ENCODE measurements around the gene USP15.
"Not testable (repeated sequence)": the region's sequence is repeated elsewhere in the genome, so short reads cannot be mapped to it uniquely, and the experiment has no call there.

USP15 gene

DNA sequence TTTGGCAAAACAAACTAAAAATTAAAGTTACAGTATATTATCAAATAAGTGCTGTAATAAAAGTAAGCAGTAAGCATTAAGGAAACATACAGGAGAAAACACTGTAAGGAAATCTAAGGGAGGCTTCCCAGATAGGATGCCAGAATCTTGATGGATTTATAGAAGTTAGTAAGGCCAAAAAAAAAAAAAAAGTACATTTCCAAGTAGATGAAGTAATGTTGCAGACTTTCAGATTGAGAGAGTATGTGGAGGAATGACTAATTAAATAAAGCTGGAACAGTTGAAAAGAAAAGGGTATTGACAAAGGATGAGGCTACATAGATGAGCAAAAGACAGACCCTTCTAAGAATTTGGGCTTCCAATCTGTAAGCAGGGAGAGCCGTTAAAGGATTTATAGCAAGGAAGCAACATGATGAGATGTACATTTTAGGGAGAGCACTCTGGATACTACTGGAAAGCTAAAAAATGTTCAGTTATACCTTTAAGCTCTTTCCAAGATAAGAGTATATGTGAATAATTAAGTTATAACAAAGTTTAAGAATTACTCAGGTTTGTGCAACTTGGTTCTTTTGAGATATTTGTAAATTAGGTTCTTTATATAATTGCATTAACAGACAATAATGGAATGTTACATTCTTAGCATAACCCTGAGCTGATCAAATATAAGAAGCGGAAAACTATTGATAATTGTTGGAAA is 119.0 kb downstream of the USP15 start:
- no peak for DNase-seq

DNA sequence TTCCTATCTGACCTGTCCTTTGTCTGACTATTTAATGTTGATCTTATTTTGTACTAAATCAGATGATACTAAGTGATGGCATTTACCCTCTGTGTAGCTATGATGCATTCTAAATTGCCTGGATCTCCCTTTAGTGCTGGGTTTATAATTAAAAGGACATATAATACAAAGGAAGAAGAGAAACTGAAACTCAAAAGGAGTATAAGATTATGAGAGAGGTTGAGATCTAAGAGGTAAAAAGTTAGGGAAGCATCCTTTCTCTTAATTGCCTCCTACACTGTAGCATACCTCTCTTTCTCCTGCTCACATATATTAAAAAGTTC is 119.5 kb downstream of the USP15 start:
- no peak for DNase-seq

GRCh38 chr12:62382526-62382925 is 122.3 kb downstream of the USP15 start:
- DNase-seq = no peak

GRCh38 chr12:62396750-62397149 is 136.5 kb downstream of the USP15 start:
- no peak for DNase-seq

DNA sequence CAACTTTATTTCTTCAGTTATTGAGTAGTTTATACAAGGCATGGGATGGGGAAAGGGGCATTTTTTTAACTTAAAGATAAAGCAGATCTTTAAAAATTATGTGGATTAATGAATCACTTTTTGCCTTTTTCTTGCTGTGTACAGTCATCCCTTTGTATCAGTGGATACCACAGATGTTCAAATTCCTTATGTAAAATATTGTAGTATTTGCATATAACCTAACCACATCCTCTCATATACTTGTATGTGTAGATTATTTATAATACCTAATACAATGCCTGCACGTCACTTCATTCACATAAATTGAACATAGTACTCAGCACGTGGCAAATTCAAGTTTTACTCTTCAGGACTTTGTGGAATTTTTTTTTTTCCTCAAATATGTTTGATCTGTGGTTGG is 139.9 kb downstream of the USP15 start:
- no peak for DNase-seq

- no peak for DNase-seq
These were observed 141.4 kb downstream of the USP15 start for GRCh38 chr12:62401631-62402030.

DNA sequence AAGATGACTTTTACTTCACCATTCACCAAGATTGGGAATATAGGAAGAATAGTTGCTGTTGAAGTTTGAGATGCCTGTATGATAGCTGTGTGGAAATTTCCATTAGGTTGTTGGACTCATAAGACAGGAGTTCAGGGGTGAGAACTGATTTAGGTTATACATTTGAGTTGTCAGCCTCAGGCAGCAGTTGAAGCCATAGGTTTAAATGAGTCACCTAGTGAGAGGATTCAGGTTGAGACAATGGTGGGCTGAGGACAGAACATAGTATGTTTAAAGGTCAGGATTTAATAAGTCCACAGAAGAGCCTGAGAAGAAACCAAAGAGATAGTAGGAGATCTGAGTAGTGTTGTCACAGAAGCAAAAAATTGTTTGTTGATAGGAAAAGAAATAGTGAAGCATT is 142.8 kb downstream of the USP15 start:
- DNase-seq = no peak

DNA sequence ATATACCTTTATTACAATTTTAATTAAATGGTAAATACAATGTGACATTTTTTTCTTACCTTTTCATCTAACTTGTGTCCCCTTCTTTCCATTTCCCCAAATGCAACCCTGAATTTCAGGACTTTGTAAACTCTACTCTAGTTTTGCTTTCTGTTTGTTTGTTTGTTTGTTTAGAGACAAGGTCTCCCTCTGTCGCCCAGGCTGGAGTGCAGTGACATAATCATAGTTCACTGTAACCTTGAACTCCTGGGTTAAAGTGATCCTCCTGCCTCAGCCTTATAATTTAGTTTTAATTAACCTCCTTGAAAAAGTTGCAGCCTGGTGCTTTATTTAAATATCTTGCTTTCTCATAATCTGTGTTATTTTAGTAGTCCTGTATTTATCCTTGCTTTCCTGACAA is 147.4 kb downstream of the USP15 start:
- DNase-seq = no peak

DNA sequence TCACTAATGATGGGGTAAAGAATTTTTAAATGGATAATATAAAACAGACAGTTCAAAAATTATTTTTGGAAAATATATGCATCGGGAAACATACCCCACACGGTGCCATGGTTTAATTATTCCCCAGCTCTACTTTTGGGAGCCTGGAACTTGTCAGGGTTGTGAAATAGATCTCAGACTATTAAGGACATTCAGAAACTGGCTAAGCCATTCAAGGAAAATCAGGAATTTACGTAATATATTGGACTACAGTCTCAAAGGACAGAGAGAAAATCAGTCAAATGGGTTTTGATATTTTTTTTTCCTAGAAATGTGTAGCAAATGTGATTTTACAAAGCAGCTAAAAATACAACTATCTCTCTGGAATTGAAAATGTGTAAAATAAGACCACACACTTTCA is 148.9 kb downstream of the USP15 start:
- no peak for DNase-seq

DNA sequence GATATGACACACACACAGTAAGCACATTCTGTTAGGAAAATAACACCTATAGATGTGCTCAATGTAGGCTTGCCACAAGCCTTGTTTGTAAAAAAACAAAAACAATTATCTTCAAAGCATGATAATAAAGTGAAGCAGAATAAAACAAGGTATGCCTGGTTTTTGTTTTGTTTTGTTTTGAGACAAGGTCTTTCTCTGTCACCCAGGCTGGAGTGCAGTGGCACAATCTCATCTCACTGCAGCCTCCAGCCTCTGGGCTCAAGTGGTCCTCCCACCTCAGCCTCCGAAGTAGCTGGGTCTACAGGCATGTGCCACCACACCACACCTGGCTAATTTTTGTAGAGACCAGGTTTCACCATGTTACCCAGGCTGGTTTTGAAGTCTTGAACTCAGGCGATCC is 154.0 kb downstream of the USP15 start:
- no peak for DNase-seq

DNA sequence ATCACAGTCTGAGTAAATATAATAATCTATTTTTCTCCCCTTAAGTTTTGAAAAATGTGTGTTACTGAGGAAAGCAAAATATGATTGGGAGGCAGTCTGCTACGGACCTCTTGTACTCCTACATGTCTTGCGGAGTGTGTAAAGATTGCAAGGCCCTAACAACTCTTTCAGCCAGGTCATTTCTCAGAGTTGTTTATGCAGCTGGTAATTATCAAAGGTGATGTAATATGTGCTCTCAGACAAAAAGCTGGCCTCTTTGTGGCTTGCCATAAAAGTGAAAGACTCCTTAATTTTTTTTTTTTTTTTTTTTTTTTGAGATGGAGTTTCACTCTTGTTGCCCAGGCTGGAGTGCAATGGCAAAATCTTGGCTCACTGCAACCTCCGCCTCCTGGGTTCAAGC is 165.9 kb downstream of the USP15 start:
- no peak for DNase-seq

GRCh38 chr12:62429457-62429856 is 169.3 kb downstream of the USP15 start:
- DNase-seq = no peak

DNA sequence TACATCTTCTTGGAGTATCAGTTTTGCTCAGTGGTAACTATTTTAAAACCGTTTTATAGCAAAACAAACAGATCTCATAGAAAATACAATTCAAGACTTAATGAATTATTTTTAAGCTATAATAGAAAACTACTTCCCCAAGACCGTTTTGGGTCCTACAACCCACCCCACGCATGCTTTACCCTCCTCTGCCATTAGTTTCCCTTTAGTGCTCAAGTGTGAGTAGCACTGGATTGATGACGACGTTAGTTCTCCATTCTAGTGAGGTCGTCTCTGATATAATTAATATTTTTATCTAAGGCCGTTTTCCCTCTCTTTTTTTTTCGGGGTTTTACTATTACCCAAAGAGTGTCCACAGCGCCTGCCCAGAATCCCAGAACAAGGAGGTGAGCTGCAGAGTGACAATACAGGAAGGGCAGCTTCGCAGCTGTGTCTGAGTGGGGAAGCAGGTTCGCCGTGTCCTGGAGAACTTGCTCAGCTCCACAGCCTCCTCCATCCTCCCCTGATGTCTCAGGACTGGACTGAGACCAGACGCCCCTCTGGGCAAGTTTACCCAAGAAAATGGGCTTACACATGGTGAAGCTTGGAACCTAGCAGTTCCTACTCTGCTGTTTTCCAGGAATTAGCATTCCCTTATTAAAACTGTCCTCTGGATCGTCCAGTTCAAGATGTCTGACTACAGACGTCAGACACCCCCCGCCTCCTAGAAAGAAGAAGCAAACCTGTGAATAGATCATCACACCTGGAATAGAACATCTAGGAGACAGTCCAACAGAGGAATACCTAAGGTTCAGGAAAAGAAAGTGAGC is 174.5 kb downstream of the USP15 start:
- no peak for DNase-seq

- DNase-seq = peak in 3 of 4 experiments; percentile 3 to 20 (median 6)
These were observed 175.3 kb downstream of the USP15 start for GRCh38 chr12:62435303-62436163.

GRCh38 chr12:62436164-62436503 is 175.9 kb downstream of the USP15 start:
- no peak for DNase-seq

DNA sequence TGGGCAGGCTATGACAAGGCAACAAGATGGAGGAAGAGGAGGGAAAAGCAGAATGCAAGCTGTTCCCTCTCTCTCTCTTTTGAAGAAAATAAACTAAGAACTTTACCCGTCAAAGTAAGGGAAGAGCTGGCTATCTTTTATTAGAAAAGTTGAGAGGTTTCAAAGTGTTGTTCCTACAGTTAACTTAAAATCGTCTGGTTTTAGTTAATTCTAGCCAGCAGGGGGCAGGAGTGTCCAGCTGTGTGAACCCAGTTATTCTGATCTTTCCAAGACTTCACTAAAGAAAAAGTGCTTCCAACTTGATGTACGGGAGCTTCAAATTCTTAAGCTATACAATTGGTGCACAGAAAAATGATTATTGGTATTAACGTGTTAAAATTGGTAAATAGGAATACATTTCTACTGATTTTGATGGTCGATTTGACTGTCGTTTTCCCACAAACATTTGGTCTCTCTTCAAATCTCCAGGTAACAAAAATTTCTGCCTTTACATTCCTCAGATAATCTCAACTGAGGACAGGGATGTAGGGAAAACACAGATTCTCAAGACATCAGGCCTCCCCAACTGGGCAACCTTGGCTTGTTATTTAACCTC is 178.0 kb downstream of the USP15 start:
- DNase-seq = peak in 2 of 4 experiments; percentile 6 to 11

DNA sequence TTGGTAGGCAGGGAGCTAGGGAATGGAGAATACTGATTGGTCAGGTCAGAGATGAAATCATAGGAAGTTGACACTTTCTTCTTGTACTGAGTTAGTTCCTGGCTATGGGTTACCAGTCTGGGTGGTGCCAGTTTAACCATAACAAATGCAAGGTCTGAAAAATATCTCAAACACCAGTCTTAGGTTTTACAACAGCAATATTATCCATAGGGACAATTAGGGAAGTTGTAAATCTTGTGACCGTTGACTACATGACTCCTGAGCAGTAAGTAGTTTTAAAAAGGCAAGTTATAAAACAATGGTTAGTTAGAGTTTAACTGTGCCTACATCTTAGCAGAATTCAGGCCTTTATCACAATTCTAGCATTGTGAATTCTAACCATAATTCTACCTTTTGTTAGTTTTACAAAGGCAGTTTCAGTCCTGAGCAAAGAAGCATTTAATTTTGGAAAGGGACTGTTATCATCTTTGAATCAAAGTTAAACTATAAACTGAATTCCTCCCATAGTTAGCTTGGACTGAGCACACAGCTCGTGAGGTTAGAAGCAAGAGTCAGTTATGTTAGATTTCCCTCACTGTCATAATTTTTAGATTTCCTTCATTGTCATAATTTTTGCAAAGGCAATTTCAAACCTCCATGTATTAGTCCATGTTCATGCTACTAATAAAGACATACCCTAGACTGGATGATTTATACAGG is 186.7 kb downstream of the USP15 start:
- DNase-seq = no peak

- DNase-seq = no peak
These were observed 188.2 kb downstream of the USP15 start for GRCh38 chr12:62448436-62448835.

DNA sequence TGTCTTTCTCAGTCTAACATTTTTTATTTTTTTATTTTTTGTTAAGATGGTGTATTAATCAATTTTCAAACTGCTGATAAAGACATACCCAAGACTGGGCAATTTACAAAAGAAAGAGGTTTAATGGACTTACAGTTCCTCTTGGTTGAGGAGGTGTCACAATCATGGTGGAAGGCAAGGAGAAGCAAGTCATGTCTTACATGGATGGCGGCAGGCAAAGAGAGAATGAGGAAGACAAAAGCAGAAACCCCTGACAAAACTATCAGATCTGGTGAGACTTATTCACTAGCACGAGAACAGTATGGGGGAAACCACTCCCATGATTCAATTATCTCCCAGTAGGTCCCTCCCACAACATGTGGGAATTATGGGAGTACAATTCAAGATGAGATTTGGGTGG is 195.2 kb downstream of the USP15 start:
- DNase-seq = not testable (repeated sequence)

DNA sequence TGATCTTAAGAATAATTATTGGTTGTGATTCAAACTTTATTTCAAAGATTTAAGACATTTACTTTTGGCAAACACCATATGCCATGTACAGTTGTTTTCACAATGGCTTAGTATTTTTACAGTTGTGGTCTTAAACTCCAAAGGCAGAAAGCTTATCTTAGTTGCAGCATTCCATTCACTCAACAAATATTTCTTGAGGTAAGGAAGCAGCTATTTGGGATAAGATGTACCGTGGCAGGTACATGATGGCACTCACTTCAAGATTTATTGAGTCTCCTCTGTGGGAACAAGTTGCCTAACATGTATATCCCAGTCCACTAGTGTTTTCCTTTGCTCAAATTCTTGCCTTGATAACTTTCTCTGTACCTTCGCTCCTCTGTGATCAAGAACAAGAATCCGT is 198.4 kb downstream of the USP15 start:
- no peak for DNase-seq

GRCh38 chr12:62459976-62460375 is 199.8 kb downstream of the USP15 start:
- DNase-seq = no peak

DNA sequence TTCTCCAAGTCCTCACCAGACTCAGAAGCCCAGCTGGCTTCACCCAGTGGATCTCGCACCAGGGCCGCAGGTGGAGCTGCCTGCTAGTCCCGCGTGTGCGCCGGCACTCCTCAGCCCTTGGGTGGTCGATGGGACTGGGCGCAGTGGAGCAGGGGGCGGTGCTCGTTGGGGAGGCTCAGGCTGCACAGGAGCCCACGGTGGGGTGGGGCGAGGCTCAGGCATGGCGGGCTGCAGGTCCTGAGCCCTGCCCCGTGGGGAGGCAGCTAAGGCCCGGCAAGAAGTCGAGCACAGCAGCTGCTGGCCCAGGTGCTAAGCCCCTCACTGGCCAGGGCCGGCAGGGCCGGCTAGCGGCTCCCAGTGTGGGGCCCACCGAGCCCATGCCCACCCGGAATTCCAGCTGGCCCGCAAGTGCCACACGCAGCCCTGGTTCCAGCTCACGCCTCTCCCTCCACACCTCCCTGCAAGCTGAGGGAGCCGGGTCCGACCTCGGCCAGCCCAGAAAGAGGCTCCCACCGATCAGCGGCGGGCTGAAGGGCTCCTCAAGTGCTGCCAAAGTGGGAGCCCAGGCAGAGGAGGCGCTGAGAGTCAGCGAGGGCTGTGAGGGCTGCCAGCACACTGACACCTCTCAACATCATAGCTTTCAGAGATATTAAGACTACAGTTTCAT is 201.1 kb downstream of the USP15 start:
- DNase-seq = not testable (repeated sequence)

Measured in activated naive CD4-positive, alpha-beta T cell (primary cell).